ENCODE results near the gene PDLIM5.

DNA sequence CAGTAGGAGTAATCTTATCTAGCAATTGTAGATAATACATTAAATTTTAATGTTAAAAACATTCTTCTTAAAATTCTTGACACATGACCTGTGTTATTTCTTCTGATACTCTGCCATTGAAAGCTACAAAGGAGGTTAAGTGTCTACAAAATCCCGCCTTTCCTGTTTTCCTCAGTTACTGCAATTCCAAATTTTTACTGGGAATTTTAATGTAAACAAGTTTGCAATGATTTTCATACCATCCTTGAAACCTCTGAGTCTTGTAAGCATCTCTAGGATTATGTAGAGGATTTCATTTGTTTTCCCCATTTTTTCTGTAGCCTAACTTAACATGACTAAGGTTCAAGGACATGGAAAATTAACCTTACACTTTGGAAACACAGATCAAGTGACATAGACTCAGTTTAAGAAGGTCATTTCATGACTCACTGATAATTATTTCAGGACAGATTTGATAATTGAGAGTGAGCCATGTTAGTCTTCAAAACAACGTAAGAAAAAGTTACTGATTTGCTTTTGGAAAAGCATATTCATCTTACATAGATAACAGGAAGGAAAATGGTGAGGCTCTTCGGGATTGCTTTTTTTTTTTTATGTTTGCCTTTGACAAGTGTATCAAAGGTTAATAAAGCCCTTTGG, 39.6 kb upstream of the PDLIM5 start:
- TF ChIP-seq, protein P1, sequence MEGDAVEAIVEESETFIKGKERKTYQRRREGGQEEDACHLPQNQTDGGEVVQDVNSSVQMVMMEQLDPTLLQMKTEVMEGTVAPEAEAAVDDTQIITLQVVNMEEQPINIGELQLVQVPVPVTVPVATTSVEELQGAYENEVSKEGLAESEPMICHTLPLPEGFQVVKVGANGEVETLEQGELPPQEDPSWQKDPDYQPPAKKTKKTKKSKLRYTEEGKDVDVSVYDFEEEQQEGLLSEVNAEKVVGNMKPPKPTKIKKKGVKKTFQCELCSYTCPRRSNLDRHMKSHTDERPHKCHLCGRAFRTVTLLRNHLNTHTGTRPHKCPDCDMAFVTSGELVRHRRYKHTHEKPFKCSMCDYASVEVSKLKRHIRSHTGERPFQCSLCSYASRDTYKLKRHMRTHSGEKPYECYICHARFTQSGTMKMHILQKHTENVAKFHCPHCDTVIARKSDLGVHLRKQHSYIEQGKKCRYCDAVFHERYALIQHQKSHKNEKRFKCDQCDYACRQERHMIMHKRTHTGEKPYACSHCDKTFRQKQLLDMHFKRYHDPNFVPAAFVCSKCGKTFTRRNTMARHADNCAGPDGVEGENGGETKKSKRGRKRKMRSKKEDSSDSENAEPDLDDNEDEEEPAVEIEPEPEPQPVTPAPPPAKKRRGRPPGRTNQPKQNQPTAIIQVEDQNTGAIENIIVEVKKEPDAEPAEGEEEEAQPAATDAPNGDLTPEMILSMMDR (IDR thresholded peaks at IDR 0.05), result no peak
- TF ChIP-seq POLR2A (IDR thresholded peaks at IDR 0.05), result no peak

All from thyroid gland (tissue), 4 donors.